WTC11 (cell line): ENCODE data around the gene CXCL14. TPM values are rescaled to one million over a fixed set of nuclear protein-coding genes. Genes with fewer than 3 reads are reported as not detected.

ENCODE experiments used
- ATAC-seq: fragments of 200-7000 bp; cut with Tn5 transposase; 2 replicates; pipeline ENCODE4 v1.10.0; 2021; ENCODE audit warnings: mild to moderate bottlenecking, moderate library complexity
- CTCF ChIA-PET: fragments of 300-600 bp; sonication (Branson Sonifier 250); formaldehyde crosslinking; loops from one replicate; lab custom pipeline; 2021; ENCODE audit warnings: antibody characterized with exemption; lab: Charles Lee
- POLR2A ChIA-PET: fragments of 350-600 bp; sonication (Branson Sonifier 250); formaldehyde crosslinking; loops from one replicate; lab custom pipeline; 2021; ENCODE audit warnings: antibody characterized with exemption; lab: Charles Lee
- DNase-seq: peaks from one replicate; pipeline ENCODE4 v3.0.0; 2021; ENCODE audit warnings: low spot score
- H3K27ac Mint-ChIP-seq: 2 replicates; pipeline ENCODE4 v1.8.0; 2021; ENCODE audit warnings: mixed read lengths
- H3K27me3 Mint-ChIP-seq: 2 replicates; pipeline ENCODE4 v1.8.0; 2021; ENCODE audit warnings: low read depth, mild to moderate bottlenecking, moderate library complexity, mixed read lengths
- H3K36me3 Mint-ChIP-seq: 2 replicates; pipeline ENCODE4 v1.8.0; 2021; ENCODE audit warnings: mixed read lengths
- H3K4me1 Mint-ChIP-seq: 2 replicates; pipeline ENCODE4 v1.8.0; 2022; ENCODE audit warnings: mixed read lengths
- H3K4me3 Mint-ChIP-seq: 2 replicates; pipeline ENCODE4 v1.8.0; 2021; ENCODE audit warnings: mild to moderate bottlenecking, moderate library complexity, mixed read lengths
- H3K9me3 Mint-ChIP-seq: 2 replicates; pipeline ENCODE4 v1.8.0; 2021; ENCODE audit warnings: mixed read lengths
- ETV6 ChIP-seq: sonication (generic); formaldehyde crosslinking; IDR thresholded peaks from 2 replicates; pipeline ENCODE4 v1.8.1; 2022; ENCODE audit warnings: mild to moderate bottlenecking, missing genetic modification reagents
- JUN ChIP-seq: sonication (generic); formaldehyde crosslinking; IDR thresholded peaks from 2 replicates; pipeline ENCODE4 v1.8.0; 2023; ENCODE audit warnings: mild to moderate bottlenecking, missing genetic modification reagents
- KAT7 ChIP-seq: sonication (generic); formaldehyde crosslinking; IDR thresholded peaks from 2 replicates; pipeline ENCODE4 v1.8.1; 2023; ENCODE audit warnings: missing genetic modification reagents, mild to moderate bottlenecking, borderline replicate concordance
- NR2C2 ChIP-seq: sonication (generic); formaldehyde crosslinking; IDR thresholded peaks from 2 replicates; pipeline ENCODE4 v1.8.0; 2022; ENCODE audit warnings: mild to moderate bottlenecking, missing genetic modification reagents
- TEAD4 ChIP-seq: sonication (generic); formaldehyde crosslinking; IDR thresholded peaks from 2 replicates; pipeline ENCODE4 v1.8.0; 2022; ENCODE audit warnings: mild to moderate bottlenecking, missing genetic modification reagents
- total RNA-seq: library from RNA; stranded (reverse); gene quantifications from 3 replicates; pipeline ENCODE4 v1.2.3, GENCODE V29; 2021
- TF ChIP-seq, protein P1 (sequence below): sonication (generic); formaldehyde crosslinking; IDR thresholded peaks from 2 replicates; pipeline ENCODE4 v1.8.0; 2022; ENCODE audit warnings: mild to moderate bottlenecking, missing genetic modification reagents
- TF ChIP-seq, protein P2 (sequence below): sonication (generic); formaldehyde crosslinking; IDR thresholded peaks from 2 replicates; pipeline ENCODE4 v1.8.1; 2022; ENCODE audit warnings: mild to moderate bottlenecking, missing genetic modification reagents, moderate library complexity, borderline replicate concordance
- TF ChIP-seq, protein P3 (sequence below): sonication (generic); formaldehyde crosslinking; IDR thresholded peaks from 2 replicates; pipeline ENCODE4 v1.8.1; 2023; ENCODE audit warnings: mild to moderate bottlenecking, missing genetic modification reagents
- TF ChIP-seq, protein P4 (sequence below): sonication (generic); formaldehyde crosslinking; IDR thresholded peaks from 2 replicates; pipeline ENCODE4 v1.8.1; 2022; ENCODE audit warnings: low read depth, missing genetic modification reagents, borderline replicate concordance
- TF ChIP-seq, protein P5 (sequence below): sonication (generic); formaldehyde crosslinking; IDR thresholded peaks from 2 replicates; pipeline ENCODE4 v1.8.1; 2023; ENCODE audit warnings: mild to moderate bottlenecking, moderate library complexity, missing genetic modification reagents
- TF ChIP-seq, protein P6 (sequence below): sonication (generic); formaldehyde crosslinking; IDR thresholded peaks from 2 replicates; pipeline ENCODE4 v1.8.1; 2023; ENCODE audit warnings: mild to moderate bottlenecking, missing genetic modification reagents
- TF ChIP-seq, protein P7 (sequence below): sonication (generic); formaldehyde crosslinking; IDR thresholded peaks from 2 replicates; pipeline ENCODE4 v1.8.0; 2023; ENCODE audit warnings: mild to moderate bottlenecking, missing genetic modification reagents
- TF ChIP-seq, protein P8 (sequence below): sonication (generic); formaldehyde crosslinking; IDR thresholded peaks from 2 replicates; pipeline ENCODE4 v1.8.1; 2023; ENCODE audit warnings: mild to moderate bottlenecking, missing genetic modification reagents, moderate library complexity

The CXCL14 gene
- total RNA-seq, 1 experiment from 2014 or later, result 0.87 TPM

DNA sequence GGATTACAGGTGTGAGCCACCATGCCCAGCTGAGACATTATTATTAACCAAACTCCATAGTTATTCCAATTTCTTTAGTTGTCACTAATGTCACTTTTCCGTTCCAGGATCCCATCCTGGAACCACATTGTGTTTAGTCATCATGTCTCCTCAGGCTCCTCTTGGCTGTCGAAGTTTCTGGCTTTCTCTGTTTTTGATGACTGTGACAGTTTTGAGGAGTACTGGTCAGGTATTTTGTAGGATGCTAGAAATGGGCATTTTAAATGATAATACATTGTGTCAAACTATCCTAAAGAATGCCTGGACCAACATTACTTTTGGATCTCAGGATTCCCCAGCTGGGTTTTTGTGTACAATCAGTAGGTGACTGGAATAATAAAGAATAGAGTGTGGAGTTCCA is 23.3 kb downstream of the CXCL14 start:
- POLR2A ChIA-PET, result no interaction called here
- 0 out of 2 replicates have a peak, but pooled peaks cover 3% of the 10 kb centered on the region for H3K4me1 Mint-ChIP-seq
- TF ChIP-seq, protein P1, sequence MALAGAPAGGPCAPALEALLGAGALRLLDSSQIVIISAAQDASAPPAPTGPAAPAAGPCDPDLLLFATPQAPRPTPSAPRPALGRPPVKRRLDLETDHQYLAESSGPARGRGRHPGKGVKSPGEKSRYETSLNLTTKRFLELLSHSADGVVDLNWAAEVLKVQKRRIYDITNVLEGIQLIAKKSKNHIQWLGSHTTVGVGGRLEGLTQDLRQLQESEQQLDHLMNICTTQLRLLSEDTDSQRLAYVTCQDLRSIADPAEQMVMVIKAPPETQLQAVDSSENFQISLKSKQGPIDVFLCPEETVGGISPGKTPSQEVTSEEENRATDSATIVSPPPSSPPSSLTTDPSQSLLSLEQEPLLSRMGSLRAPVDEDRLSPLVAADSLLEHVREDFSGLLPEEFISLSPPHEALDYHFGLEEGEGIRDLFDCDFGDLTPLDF, result no peak
- TF ChIP-seq, protein P2, sequence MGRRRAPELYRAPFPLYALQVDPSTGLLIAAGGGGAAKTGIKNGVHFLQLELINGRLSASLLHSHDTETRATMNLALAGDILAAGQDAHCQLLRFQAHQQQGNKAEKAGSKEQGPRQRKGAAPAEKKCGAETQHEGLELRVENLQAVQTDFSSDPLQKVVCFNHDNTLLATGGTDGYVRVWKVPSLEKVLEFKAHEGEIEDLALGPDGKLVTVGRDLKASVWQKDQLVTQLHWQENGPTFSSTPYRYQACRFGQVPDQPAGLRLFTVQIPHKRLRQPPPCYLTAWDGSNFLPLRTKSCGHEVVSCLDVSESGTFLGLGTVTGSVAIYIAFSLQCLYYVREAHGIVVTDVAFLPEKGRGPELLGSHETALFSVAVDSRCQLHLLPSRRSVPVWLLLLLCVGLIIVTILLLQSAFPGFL, result no peak
- no peak for TF ChIP-seq TEAD4 (CRISPR knock-in tag)
- no peak for TF ChIP-seq ETV6
- no peak for TF ChIP-seq KAT7 (CRISPR knock-in tag)
- TF ChIP-seq, protein P3, sequence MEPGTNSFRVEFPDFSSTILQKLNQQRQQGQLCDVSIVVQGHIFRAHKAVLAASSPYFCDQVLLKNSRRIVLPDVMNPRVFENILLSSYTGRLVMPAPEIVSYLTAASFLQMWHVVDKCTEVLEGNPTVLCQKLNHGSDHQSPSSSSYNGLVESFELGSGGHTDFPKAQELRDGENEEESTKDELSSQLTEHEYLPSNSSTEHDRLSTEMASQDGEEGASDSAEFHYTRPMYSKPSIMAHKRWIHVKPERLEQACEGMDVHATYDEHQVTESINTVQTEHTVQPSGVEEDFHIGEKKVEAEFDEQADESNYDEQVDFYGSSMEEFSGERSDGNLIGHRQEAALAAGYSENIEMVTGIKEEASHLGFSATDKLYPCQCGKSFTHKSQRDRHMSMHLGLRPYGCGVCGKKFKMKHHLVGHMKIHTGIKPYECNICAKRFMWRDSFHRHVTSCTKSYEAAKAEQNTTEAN, result no peak
- TF ChIP-seq JUN (CRISPR knock-in tag), result no peak
- TF ChIP-seq, protein P4, sequence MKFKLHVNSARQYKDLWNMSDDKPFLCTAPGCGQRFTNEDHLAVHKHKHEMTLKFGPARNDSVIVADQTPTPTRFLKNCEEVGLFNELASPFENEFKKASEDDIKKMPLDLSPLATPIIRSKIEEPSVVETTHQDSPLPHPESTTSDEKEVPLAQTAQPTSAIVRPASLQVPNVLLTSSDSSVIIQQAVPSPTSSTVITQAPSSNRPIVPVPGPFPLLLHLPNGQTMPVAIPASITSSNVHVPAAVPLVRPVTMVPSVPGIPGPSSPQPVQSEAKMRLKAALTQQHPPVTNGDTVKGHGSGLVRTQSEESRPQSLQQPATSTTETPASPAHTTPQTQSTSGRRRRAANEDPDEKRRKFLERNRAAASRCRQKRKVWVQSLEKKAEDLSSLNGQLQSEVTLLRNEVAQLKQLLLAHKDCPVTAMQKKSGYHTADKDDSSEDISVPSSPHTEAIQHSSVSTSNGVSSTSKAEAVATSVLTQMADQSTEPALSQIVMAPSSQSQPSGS (CRISPR knock-in tag), result no peak
- TF ChIP-seq, protein P5, sequence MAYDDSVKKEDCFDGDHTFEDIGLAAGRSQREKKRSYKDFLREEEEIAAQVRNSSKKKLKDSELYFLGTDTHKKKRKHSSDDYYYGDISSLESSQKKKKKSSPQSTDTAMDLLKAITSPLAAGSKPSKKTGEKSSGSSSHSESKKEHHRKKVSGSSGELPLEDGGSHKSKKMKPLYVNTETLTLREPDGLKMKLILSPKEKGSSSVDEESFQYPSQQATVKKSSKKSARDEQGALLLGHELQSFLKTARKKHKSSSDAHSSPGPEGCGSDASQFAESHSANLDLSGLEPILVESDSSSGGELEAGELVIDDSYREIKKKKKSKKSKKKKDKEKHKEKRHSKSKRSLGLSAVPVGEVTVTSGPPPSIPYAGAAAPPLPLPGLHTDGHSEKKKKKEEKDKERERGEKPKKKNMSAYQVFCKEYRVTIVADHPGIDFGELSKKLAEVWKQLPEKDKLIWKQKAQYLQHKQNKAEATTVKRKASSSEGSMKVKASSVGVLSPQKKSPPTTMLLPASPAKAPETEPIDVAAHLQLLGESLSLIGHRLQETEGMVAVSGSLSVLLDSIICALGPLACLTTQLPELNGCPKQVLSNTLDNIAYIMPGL (CRISPR knock-in tag), result no peak
- TF ChIP-seq, protein P6, sequence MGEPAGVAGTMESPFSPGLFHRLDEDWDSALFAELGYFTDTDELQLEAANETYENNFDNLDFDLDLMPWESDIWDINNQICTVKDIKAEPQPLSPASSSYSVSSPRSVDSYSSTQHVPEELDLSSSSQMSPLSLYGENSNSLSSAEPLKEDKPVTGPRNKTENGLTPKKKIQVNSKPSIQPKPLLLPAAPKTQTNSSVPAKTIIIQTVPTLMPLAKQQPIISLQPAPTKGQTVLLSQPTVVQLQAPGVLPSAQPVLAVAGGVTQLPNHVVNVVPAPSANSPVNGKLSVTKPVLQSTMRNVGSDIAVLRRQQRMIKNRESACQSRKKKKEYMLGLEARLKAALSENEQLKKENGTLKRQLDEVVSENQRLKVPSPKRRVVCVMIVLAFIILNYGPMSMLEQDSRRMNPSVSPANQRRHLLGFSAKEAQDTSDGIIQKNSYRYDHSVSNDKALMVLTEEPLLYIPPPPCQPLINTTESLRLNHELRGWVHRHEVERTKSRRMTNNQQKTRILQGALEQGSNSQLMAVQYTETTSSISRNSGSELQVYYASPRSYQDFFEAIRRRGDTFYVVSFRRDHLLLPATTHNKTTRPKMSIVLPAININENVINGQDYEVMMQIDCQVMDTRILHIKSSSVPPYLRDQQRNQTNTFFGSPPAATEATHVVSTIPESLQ (CRISPR knock-in tag), result no peak
- TF ChIP-seq, protein P7, sequence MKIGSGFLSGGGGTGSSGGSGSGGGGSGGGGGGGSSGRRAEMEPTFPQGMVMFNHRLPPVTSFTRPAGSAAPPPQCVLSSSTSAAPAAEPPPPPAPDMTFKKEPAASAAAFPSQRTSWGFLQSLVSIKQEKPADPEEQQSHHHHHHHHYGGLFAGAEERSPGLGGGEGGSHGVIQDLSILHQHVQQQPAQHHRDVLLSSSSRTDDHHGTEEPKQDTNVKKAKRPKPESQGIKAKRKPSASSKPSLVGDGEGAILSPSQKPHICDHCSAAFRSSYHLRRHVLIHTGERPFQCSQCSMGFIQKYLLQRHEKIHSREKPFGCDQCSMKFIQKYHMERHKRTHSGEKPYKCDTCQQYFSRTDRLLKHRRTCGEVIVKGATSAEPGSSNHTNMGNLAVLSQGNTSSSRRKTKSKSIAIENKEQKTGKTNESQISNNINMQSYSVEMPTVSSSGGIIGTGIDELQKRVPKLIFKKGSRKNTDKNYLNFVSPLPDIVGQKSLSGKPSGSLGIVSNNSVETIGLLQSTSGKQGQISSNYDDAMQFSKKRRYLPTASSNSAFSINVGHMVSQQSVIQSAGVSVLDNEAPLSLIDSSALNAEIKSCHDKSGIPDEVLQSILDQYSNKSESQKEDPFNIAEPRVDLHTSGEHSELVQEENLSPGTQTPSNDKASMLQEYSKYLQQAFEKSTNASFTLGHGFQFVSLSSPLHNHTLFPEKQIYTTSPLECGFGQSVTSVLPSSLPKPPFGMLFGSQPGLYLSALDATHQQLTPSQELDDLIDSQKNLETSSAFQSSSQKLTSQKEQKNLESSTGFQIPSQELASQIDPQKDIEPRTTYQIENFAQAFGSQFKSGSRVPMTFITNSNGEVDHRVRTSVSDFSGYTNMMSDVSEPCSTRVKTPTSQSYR (CRISPR knock-in tag), result no peak
- no peak for TF ChIP-seq NR2C2 (CRISPR knock-in tag)
- TF ChIP-seq, protein P8, sequence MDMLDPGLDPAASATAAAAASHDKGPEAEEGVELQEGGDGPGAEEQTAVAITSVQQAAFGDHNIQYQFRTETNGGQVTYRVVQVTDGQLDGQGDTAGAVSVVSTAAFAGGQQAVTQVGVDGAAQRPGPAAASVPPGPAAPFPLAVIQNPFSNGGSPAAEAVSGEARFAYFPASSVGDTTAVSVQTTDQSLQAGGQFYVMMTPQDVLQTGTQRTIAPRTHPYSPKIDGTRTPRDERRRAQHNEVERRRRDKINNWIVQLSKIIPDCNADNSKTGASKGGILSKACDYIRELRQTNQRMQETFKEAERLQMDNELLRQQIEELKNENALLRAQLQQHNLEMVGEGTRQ (CRISPR knock-in tag), result no peak
- TF ChIP-seq, all 79 proteins: peak for 0
- peaks cover 44% of the 10 kb centered on the region for H3K27me3 Mint-ChIP-seq
- H3K9me3 Mint-ChIP-seq, result no peaks in the 10 kb centered on the region
- H3K4me3 Mint-ChIP-seq, result no peak overlapping the region
- no peak for ATAC-seq
- CTCF ChIA-PET, result interaction anchor here (0.7 to 12.2 kb wide), 4 partner anchors 11 to 324 kb away, joined by 3 to 524 read pairs (median 58); no protein-coding TSS in a partner anchor
- no peaks in the 10 kb centered on the region for H3K36me3 Mint-ChIP-seq
- DNase-seq, result no peak
- no peak overlapping the region for H3K27ac Mint-ChIP-seq
